ENCODE results near the gene AMBRA1. TPM values are rescaled to one million over a fixed set of nuclear protein-coding genes. Genes with fewer than 3 reads are reported as not detected.

Gene AMBRA1
- total RNA-seq, 4 donors from 2014 or later, result 43.4 to 48.9 (median 46.3) TPM

DNA sequence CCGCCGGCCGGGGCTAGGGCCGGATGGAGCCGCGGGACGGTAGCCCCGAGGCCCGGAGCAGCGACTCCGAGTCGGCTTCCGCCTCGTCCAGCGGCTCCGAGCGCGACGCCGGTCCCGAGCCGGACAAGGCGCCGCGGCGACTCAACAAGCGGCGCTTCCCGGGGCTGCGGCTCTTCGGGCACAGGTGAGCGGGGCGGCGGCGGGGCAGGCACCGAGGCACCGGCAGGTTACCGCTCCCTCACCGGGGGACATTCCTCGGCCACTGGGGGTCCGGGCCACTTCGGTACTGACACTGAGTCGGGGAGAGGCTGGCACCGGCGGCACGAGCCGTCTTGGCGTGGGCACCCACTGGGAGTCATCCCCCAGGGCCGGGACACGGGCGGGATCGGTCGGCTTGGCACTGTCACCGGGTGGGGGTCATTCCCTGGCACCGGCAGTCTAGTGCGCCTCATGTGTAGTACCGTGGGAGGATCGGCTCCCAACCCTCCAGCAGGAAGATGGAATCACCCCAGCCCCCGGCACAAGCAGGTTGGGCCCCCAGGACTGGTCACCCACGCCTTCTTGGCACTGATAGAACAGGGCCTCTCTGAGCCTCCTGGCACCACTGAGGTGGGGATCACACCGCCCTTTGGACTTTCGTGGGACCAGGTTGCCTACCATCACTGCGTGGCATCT lies 246.0 kb downstream of the AMBRA1 start:
- DNase-seq, result peak; percentile 34
- TF ChIP-seq CTCF (IDR thresholded peaks at IDR 0.05), result no peak
- TF ChIP-seq POLR2A (IDR thresholded peaks at IDR 0.05), result no peak
- no peak for TF ChIP-seq POLR2AphosphoS5 (IDR thresholded peaks at IDR 0.05)
- TF ChIP-seq EP300 (IDR thresholded peaks at IDR 0.05; ENCODE audit: low read depth), result no peak
- H3K4me1 ChIP-seq, result peaks cover 16 to 35% (median 26%) of the 10 kb centered on the region in 4 donors
- H3K4me3 ChIP-seq, result peak overlapping the region; percentile 65 to 86 (median 71)
- no peaks in the 10 kb centered on the region for H3K27me3 ChIP-seq
- H3K27ac ChIP-seq, result peak overlapping the region; percentile 68 to 76 (median 74)
- no peaks in the 10 kb centered on the region for H3K36me3 ChIP-seq
- intact Hi-C loops (cut with DNase I; ENCODE audit: low total_unique reads) (no loop called here), in situ Hi-C loops (cut with MboI; ENCODE audit: low pct_ligation_motif_present in 1 of 4, low pct_unique_long_range_greater_than_20kb in 1 of 4, low sequenced_read_pairs in 3 of 4) (no loop called here)
- no peaks in the 10 kb centered on the region for H3K9me3 ChIP-seq
- WGBS, 2 donors (ENCODE audit: low coverage in 1 of 2), result 2% methylated on average over 28 of the region's 63 CpGs; no CpG with 5 or more reads in 1 of the 2 donors

DNA sequence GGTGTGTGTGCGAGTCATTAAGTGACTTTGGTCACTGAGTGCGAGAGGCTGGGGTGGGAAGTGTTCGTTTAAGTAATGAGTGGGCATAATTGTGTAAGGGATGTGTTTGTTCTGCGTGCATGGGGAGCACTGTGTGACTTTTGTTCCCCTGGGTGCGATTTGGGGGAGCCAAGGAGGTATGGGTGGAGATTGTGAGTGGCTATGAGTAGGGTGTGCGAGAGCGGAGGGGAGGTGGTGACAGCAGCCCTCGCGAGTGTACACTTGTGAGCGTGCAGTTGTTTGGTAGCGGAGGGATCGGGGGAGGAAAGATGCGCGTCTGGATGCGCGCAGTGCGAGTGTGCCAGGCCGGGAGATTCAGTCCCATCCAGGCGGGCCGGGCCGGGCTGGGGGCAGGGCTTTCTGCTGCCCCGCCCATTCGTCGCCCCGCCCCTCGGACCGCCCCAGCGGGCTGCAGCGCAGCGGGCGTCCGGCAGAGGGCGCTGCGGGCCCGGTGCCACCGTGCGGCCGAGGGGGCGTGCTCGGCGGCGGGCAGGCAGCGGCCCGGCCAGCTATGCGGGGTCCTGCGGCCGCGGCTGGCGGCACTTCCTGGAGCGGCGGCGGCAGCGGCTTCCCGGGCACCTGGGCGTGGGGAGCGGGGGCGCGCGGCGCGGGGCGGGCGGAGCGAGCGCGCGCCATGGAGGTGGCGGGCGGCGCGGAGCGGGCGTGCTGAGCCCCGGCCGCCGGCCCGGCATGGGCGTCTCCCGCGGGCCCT lies 246.8 kb downstream of the AMBRA1 start, which contains the start of gene DGKZ:
Gene DGKZ (plus strand): TSS at position 578 of the 751 bp plus-strand sequence. CDS start 197 bp downstream, outside the sequence.
- peak within 1 kb of the TSS; percentile 65 to 86 (median 71) for H3K4me3 ChIP-seq
- TF ChIP-seq POLR2A (IDR thresholded peaks at IDR 0.05) (no peak), POLR2AphosphoS5 (IDR thresholded peaks at IDR 0.05) (peak in 2 of 3 donors; percentile 37 to 41), CTCF (IDR thresholded peaks at IDR 0.05) (peak in 4 of 5 experiments; percentile 58 to 80 (median 70))
- no peaks in the 10 kb centered on the region for H3K36me3 ChIP-seq
- intact Hi-C loops (cut with DNase I; ENCODE audit: low total_unique reads), result no loop called here
- H3K4me1 ChIP-seq, result peaks cover 16 to 39% (median 24%) of the 10 kb centered on the region in 4 donors
- no peaks in the 10 kb centered on the region for H3K27me3 ChIP-seq
- in situ Hi-C loops (cut with MboI; ENCODE audit: low pct_ligation_motif_present in 1 of 4, low pct_unique_long_range_greater_than_20kb in 1 of 4, low sequenced_read_pairs in 3 of 4), result no loop called here
- peak; percentile 90 for DNase-seq
- WGBS, 2 donors (ENCODE audit: low coverage in 1 of 2), result 7 to 29% methylated on average over 7 to 48 of the region's 80 CpGs
- peak within 1 kb of the TSS; percentile 68 to 76 (median 74) for H3K27ac ChIP-seq
- H3K9me3 ChIP-seq, result no peaks in the 10 kb centered on the region

Small RNA genes within 50 kb of the gene (small RNA-seq; reads per million reads assigned to genes)
- gene MIR3160-1 (0 reads per million in 4 donors), gene MIR4688 (0 to 1.1 (median 0.67) reads per million in 4 donors)

Other genes with a start within 250 kb of the AMBRA1 start
- 100 to 1,000 TPM in 1 of 4 donors, 10 to 100 TPM in 3; 56.4 to 105 (median 67.7) TPM for gene DGKZ, start 246.6 kb downstream of the AMBRA1 start, total RNA-seq
- 100 to 1,000 TPM in 3 of 4 donors, 10 to 100 TPM in 1; 34.4 to 309 (median 180) TPM for gene MDK, start 212.4 kb downstream of the AMBRA1 start, total RNA-seq
- gene CHRM4, start 202.2 kb downstream of the AMBRA1 start, total RNA-seq, result 1 to 10 TPM in 1 of 4 donors, under 1 TPM in 1, not detected in 2; 0.82 to 3.3 TPM
- gene HARBI1, start 23.2 kb upstream of the AMBRA1 start, total RNA-seq, result 1 to 10 TPM in 3 of 4 donors, not detected in 1; 3.1 to 4.8 (median 3.4) TPM
- gene ATG13, start 23.5 kb upstream of the AMBRA1 start, total RNA-seq, result 100 to 1,000 TPM in 2 of 4 donors, 10 to 100 TPM in 2; 40.8 to 128 (median 112) TPM
- 10 to 100 TPM; 48.6 to 69.5 (median 50.9) TPM for gene ARHGAP1, start 106.6 kb upstream of the AMBRA1 start, total RNA-seq
- 10 to 100 TPM in 2 of 4 donors, 1 to 10 TPM in 2; 6.0 to 19.3 (median 10.0) TPM for gene ZNF408, start 107.0 kb upstream of the AMBRA1 start, total RNA-seq
- gene F2, start 125.2 kb upstream of the AMBRA1 start, total RNA-seq, result under 1 TPM in 2 of 4 donors, not detected in 2; 0.41 to 0.48 TPM

Data from transverse colon (tissue), 4 donors.